HepG2 (cell line): Measurements from ENCODE around the gene ADH4. TPM values are rescaled to one million over a fixed set of nuclear protein-coding genes. Genes with fewer than 3 reads are reported as not detected.

Source experiments
- JUND ChIP-seq: sonication (generic); formaldehyde crosslinking; IDR thresholded peaks from 2 replicates; pipeline ENCODE4 v1.8.0; 2022; ENCODE audit warnings: mild to moderate bottlenecking, missing genetic modification reagents
- PAF1 ChIP-seq: IDR thresholded peaks from 2 replicates; pipeline ENCODE4 v1.6.1; 2016; ENCODE audit warnings: missing genetic modification reagents, missing compliant biosample characterization
- SP1 ChIP-seq, 2 experiments: fragments of 450-650 bp in 1 of 2; sonication (generic) in 1 of 2; formaldehyde crosslinking in 1 of 2; IDR thresholded peaks; 2 replicates each; pipeline versions ENCODE4 v1.4.0 to v1.6.1; 2016 to 2020; ENCODE audit warnings: missing genetic modification reagents in 1 of 2
- SPEN ChIP-seq: sonication (generic); formaldehyde crosslinking; IDR thresholded peaks from 2 replicates; pipeline ENCODE4 v1.5.1; 2020; ENCODE audit warnings: low read depth, mild to moderate bottlenecking, missing genetic modification reagents
- SRSF9 ChIP-seq: fragments of 200-400 bp; formaldehyde crosslinking; IDR thresholded peaks from 2 replicates; pipeline ENCODE4 v1.6.1; 2018; ENCODE audit warnings: borderline replicate concordance, mild to moderate bottlenecking, low read depth, low read length; ENCODE audit not compliant: insufficient read depth, poor library complexity, severe bottlenecking
- ZFY ChIP-seq: sonication (generic); formaldehyde crosslinking; IDR thresholded peaks from 2 replicates; pipeline ENCODE4 v1.4.0; 2020; ENCODE audit warnings: missing genetic modification reagents
- ZNF224 ChIP-seq: sonication (generic); formaldehyde crosslinking; IDR thresholded peaks from 2 replicates; pipeline ENCODE4 v1.5.0; 2020; ENCODE audit warnings: mild to moderate bottlenecking, missing genetic modification reagents
- ZNF747 ChIP-seq: sonication (generic); formaldehyde crosslinking; IDR thresholded peaks from 2 replicates; pipeline ENCODE4 v1.8.1; 2023; ENCODE audit warnings: missing genetic modification reagents, mild to moderate bottlenecking, borderline replicate concordance
- ZNF773 ChIP-seq: sonication (generic); formaldehyde crosslinking; IDR thresholded peaks from 2 replicates; pipeline ENCODE4 v1.4.0; 2020; ENCODE audit warnings: missing genetic modification reagents, borderline replicate concordance
- polyA plus RNA-seq, 8 experiments: library from polyadenylated mRNA; depleted of rRNA in 3 of 8; stranded (reverse) in 7 of 8; unstranded in 1 of 8; fragments of >200 nt; fragmentation: Illumina TruSeq in 4 of 8; extraction: Trizol in 4 of 8; gene quantifications; 2 replicates each; pipeline versions ENCODE4 v1.2.1 to v1.2.3, GENCODE V29; 2011 to 2016; ENCODE audit warnings: low read depth in 4 of 8, missing spikeins in 1 of 8, mixed read lengths in 1 of 8; ENCODE audit not compliant: insufficient read depth in 1 of 8
- total RNA-seq, 5 experiments: library from RNA; depleted of rRNA; stranded (reverse); fragments of >200 nt; fragmentation: Illumina TruSeq; extraction: Trizol; gene quantifications; 2 replicates each; pipeline ENCODE4 v1.2.3, GENCODE V29; 2016; ENCODE audit warnings: low read depth in 1 of 5
- TF ChIP-seq, protein P1 (sequence below): sonication (generic); formaldehyde crosslinking; IDR thresholded peaks from 2 replicates; pipeline ENCODE4 v1.4.0; 2020; ENCODE audit warnings: missing genetic modification reagents
- TF ChIP-seq, protein P2 (sequence below): sonication (generic); formaldehyde crosslinking; IDR thresholded peaks from 2 replicates; pipeline ENCODE4 v1.8.0; 2022; ENCODE audit warnings: missing genetic modification reagents, low read depth, mild to moderate bottlenecking, borderline replicate concordance
- TF ChIP-seq, protein P3 (sequence below): sonication (generic); formaldehyde crosslinking; IDR thresholded peaks from 2 replicates; pipeline ENCODE4 v1.5.0; 2020; ENCODE audit warnings: mild to moderate bottlenecking, missing genetic modification reagents
- TF ChIP-seq, protein P4 (sequence below): sonication (generic); formaldehyde crosslinking; IDR thresholded peaks from 2 replicates; pipeline ENCODE4 v1.5.1; 2020; ENCODE audit warnings: missing genetic modification reagents, mild to moderate bottlenecking, borderline replicate concordance
- TF ChIP-seq, protein P5 (sequence below): sonication (generic); formaldehyde crosslinking; conservative IDR thresholded peaks from 2 replicates; pipeline ENCODE4 v1.4.0; 2020; ENCODE audit warnings: missing genetic modification reagents
- TF ChIP-seq, protein P6 (sequence below), 2 experiments: sonication (generic) in 1 of 2; formaldehyde crosslinking in 1 of 2; IDR thresholded peaks; 2 replicates each; pipeline versions ENCODE4 v1.6.1 to v1.9.0; 2014 to 2022; ENCODE audit warnings: antibody characterized with exemption in 1 of 2, borderline replicate concordance in 1 of 2, inconsistent platforms in 1 of 2, low read depth in 1 of 2, missing genetic modification reagents in 1 of 2

ADH4 gene
- total and polyA plus RNA-seq, 2 of the 13 experiments (the other 11 are each of a cell fraction or from before 2014, with no cell fraction given) = 24.3 to 31.1 TPM

DNA sequence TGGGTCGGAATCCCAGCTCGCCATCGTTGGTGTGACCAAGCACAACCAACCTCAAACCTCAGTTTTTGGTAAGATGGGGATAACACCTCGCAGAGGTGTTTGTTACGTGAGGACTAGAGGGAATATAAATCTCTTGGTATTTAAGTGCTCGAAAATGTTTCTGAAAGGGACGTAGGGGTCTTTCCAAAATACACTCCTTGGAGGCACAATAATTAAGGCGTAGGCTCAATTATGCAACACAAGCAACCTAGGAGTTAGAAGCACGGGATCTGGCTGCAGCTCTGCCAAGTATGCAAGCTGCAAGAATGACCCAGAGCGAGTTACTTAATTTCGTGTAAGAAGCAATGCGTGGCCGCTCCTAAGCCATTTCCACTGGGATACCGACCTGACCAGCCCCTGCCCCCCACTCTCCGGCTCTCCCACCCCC lies 56.1 kb downstream of the ADH4 start (continued):
- TF ChIP-seq, protein P1, sequence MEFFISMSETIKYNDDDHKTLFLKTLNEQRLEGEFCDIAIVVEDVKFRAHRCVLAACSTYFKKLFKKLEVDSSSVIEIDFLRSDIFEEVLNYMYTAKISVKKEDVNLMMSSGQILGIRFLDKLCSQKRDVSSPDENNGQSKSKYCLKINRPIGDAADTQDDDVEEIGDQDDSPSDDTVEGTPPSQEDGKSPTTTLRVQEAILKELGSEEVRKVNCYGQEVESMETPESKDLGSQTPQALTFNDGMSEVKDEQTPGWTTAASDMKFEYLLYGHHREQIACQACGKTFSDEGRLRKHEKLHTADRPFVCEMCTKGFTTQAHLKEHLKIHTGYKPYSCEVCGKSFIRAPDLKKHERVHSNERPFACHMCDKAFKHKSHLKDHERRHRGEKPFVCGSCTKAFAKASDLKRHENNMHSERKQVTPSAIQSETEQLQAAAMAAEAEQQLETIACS (CRISPR knock-in tag) = no peak
- TF ChIP-seq PAF1 (CRISPR knock-in tag) = no peak; the same call in 1 of the 2 replicates
- no peak for TF ChIP-seq SRSF9
- TF ChIP-seq ZNF773 (CRISPR knock-in tag) = no peak
- TF ChIP-seq, protein P2, sequence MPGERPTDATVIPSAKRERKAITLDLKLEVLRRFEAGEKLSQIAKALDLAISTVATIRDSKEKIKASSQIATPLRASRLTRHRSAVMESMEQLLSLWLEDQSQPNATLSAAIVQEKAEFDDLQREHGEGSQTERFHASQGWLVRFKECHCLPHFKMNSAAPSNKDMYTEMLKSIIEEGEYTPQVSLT (CRISPR knock-in tag) = no peak
- no peak for TF ChIP-seq ZNF224
- TF ChIP-seq ZFY (CRISPR knock-in tag) = no peak
- 0 out of 2 replicates have a peak, but pooled peaks have one; percentile 7 for TF ChIP-seq JUND (CRISPR knock-in tag)
- TF ChIP-seq, protein P3, sequence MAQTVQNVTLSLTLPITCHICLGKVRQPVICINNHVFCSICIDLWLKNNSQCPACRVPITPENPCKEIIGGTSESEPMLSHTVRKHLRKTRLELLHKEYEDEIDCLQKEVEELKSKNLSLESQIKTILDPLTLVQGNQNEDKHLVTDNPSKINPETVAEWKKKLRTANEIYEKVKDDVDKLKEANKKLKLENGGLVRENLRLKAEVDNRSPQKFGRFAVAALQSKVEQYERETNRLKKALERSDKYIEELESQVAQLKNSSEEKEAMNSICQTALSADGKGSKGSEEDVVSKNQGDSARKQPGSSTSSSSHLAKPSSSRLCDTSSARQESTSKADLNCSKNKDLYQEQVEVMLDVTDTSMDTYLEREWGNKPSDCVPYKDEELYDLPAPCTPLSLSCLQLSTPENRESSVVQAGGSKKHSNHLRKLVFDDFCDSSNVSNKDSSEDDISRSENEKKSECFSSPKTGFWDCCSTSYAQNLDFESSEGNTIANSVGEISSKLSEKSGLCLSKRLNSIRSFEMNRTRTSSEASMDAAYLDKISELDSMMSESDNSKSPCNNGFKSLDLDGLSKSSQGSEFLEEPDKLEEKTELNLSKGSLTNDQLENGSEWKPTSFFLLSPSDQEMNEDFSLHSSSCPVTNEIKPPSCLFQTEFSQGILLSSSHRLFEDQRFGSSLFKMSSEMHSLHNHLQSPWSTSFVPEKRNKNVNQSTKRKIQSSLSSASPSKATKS (CRISPR knock-in tag) = no peak
- TF ChIP-seq SP1 (IDR thresholded peaks at IDR 0.05) = no peak
- TF ChIP-seq SP1 (CRISPR knock-in tag; IDR thresholded peaks at IDR 0.05) = no peak
- TF ChIP-seq, protein P4, sequence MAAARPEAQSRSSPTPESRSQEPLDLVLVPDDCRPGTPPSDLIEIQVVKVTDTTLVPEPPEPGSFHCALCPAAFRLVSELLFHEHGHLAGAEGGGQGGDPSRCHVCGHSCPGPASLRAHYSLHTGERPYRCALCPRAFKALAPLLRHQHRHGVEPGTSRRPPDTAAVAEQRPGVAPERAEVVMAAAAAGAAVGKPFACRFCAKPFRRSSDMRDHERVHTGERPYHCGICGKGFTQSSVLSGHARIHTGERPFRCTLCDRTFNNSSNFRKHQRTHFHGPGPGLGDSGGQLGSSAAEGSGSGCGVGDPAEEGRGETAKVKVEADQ = no peak
- TF ChIP-seq ZNF747 (CRISPR knock-in tag) = no peak
- no peak for TF ChIP-seq SPEN
- TF ChIP-seq, protein P5, sequence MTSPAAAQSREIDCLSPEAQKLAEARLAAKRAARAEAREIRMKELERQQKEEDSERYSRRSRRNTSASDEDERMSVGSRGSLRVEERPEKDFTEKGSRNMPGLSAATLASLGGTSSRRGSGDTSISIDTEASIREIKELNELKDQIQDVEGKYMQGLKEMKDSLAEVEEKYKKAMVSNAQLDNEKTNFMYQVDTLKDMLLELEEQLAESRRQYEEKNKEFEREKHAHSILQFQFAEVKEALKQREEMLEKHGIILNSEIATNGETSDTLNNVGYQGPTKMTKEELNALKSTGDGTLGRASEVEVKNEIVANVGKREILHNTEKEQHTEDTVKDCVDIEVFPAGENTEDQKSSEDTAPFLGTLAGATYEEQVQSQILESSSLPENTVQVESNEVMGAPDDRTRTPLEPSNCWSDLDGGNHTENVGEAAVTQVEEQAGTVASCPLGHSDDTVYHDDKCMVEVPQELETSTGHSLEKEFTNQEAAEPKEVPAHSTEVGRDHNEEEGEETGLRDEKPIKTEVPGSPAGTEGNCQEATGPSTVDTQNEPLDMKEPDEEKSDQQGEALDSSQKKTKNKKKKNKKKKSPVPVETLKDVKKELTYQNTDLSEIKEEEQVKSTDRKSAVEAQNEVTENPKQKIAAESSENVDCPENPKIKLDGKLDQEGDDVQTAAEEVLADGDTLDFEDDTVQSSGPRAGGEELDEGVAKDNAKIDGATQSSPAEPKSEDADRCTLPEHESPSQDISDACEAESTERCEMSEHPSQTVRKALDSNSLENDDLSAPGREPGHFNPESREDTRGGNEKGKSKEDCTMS (CRISPR knock-in tag) = 0 out of 2 replicates have a peak, but pooled peaks have one; percentile 6
- TF ChIP-seq, protein P6, sequence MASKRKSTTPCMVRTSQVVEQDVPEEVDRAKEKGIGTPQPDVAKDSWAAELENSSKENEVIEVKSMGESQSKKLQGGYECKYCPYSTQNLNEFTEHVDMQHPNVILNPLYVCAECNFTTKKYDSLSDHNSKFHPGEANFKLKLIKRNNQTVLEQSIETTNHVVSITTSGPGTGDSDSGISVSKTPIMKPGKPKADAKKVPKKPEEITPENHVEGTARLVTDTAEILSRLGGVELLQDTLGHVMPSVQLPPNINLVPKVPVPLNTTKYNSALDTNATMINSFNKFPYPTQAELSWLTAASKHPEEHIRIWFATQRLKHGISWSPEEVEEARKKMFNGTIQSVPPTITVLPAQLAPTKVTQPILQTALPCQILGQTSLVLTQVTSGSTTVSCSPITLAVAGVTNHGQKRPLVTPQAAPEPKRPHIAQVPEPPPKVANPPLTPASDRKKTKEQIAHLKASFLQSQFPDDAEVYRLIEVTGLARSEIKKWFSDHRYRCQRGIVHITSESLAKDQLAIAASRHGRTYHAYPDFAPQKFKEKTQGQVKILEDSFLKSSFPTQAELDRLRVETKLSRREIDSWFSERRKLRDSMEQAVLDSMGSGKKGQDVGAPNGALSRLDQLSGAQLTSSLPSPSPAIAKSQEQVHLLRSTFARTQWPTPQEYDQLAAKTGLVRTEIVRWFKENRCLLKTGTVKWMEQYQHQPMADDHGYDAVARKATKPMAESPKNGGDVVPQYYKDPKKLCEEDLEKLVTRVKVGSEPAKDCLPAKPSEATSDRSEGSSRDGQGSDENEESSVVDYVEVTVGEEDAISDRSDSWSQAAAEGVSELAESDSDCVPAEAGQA (IDR thresholded peaks at IDR 0.05; ENCODE audit: low read depth) = no peak
- TF ChIP-seq, protein P6 (CRISPR knock-in tag; IDR thresholded peaks at IDR 0.05; ENCODE audit: borderline replicate concordance) = no peak
